H1 (cell line): Measurements from ENCODE around the gene BRD1.

ENCODE experiments used
- BCL11A ChIP-seq, 2 experiments: IDR thresholded peaks; one replicate each; pipeline ENCODE4 v1.6.1; 2011; ENCODE audit warnings: low read depth in 2 of 2, low read length in 2 of 2, mild to moderate bottlenecking in 2 of 2
- TAF1 ChIP-seq: IDR thresholded peaks from 2 replicates; pipeline ENCODE4 v1.6.1; 2011; ENCODE audit warnings: mild to moderate bottlenecking, low read depth, low read length

DNA sequence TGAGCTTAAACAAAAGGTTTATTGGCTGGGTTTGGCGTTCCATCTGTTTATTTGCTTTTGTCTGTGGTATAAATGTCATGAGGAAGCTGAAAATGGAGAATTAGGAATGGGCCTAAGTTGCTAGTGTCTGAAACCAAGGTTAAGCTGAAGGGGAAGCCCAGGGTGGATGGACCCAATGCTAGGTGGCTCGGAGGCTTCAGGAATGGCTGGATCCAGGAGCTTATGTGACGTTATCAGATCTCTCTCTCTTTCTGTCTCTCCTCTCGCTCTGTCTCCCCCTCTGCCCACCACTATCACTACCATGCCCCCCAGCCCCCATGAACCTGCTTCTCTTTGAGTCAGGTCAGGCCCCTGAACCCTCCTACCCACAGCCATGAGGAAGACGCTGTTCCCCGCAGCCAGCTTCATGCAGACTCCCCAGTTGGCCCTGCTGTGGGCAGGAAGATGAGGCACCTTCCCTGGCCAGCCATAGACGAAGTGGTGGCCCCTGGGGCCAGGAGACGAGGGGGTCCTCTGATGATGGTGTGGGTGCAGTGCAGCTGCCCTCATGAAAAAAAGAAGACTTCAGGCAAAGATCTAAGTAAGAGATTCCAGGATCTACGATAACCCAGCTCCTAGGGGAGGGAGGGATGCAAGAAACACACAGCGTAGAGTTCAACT, 101.5 kb downstream of the BRD1 start:
- TF ChIP-seq TAF1 (no peak), BCL11A (IDR thresholded peaks at IDR 0.05; ENCODE audit: low read depth in 2 of 2, low read length in 2 of 2) (no peak)
